HG03432 (cell line): ENCODE results near the gene NKAP.
A peak's percentile ranks its signal among the peaks of the same experiment; 100 is the strongest.

Experiments used
- ATAC-seq: cut with Tn5 transposase; IDR thresholded peaks from one replicate; pipeline ENCODE4 v1.9.1; 2021; ENCODE audit warnings: mild to moderate bottlenecking, moderate library complexity; ENCODE audit not compliant: unreplicated experiment

Gene NKAP

GRCh38 chrX:119871599-119872395 lies 71.8 kb downstream of the NKAP start, which contains the start of the genes NDUFA1 and RNF113A:
Gene NDUFA1 (plus strand): TSS chrX:119871832. CDS start chrX:119871912, 80 bp downstream.
Gene RNF113A (minus strand): TSS chrX:119871733. CDS start chrX:119871613, 120 bp downstream.
- peak; percentile 96 for ATAC-seq

- peak; percentile 49 for ATAC-seq
These were observed 72.3 kb downstream of the NKAP start for GRCh38 chrX:119871245-119871598.
